ENCODE data around the gene PRKAA1. TPM values are rescaled to one million over a fixed set of nuclear protein-coding genes. Genes with fewer than 3 reads are reported as not detected.
A peak's percentile ranks its signal among the peaks of the same experiment; 100 is the strongest.
"Not testable (repeated sequence)": the region's sequence is repeated elsewhere in the genome, so short reads cannot be mapped to it uniquely, and the experiment has no call there.

PRKAA1 gene
- total RNA-seq, 1 donor from 2014 or later, result 75.1 TPM

GRCh38 chr5:40797273-40798011, 732 bp downstream of the PRKAA1 start:
- peak; percentile 67 for DNase-seq (ENCODE audit: low spot score, unreplicated experiment)
- H3K36me3 Mint-ChIP-seq (ENCODE audit: insufficient read depth), result peaks cover 9% of the 10 kb centered on the region
- peak overlapping the region; percentile 98 for H3K27ac Mint-ChIP-seq
- H3K9me3 Mint-ChIP-seq (ENCODE audit: low read depth), result no peaks in the 10 kb centered on the region
- peak overlapping the region; percentile 91 for H3K4me3 Mint-ChIP-seq (ENCODE audit: low read depth)
- H3K27me3 Mint-ChIP-seq, result no peaks in the 10 kb centered on the region
- peaks cover 25% of the 10 kb centered on the region for H3K4me1 Mint-ChIP-seq (ENCODE audit: low read depth)
- TF ChIP-seq, protein P1, sequence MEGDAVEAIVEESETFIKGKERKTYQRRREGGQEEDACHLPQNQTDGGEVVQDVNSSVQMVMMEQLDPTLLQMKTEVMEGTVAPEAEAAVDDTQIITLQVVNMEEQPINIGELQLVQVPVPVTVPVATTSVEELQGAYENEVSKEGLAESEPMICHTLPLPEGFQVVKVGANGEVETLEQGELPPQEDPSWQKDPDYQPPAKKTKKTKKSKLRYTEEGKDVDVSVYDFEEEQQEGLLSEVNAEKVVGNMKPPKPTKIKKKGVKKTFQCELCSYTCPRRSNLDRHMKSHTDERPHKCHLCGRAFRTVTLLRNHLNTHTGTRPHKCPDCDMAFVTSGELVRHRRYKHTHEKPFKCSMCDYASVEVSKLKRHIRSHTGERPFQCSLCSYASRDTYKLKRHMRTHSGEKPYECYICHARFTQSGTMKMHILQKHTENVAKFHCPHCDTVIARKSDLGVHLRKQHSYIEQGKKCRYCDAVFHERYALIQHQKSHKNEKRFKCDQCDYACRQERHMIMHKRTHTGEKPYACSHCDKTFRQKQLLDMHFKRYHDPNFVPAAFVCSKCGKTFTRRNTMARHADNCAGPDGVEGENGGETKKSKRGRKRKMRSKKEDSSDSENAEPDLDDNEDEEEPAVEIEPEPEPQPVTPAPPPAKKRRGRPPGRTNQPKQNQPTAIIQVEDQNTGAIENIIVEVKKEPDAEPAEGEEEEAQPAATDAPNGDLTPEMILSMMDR (IDR thresholded peaks at IDR 0.05; ENCODE audit: unreplicated experiment), result no peak

DNA sequence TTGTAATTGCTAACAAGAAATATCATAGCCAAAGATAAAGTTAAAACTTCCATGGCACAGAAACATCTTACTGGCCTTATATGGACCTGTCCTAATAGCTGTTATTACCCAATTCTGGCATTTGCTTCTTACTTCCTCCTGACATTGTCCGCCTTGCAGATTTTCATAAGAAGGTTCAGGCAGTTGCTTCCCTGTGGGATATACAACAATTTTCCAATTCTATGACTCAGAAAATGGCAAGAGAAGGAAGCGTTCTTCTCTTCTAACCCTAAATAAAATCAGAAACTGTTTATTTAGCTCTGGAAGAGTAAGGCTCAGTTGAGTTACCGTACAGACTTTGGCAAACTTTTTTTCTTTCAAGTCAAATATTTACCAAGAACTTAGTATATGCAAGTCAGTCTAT, 1.7 kb downstream of the PRKAA1 start:
- no peaks in the 10 kb centered on the region for H3K9me3 Mint-ChIP-seq (ENCODE audit: low read depth)
- TF ChIP-seq, protein P1 (IDR thresholded peaks at IDR 0.05; ENCODE audit: unreplicated experiment), result no peak
- DNase-seq (ENCODE audit: low spot score, unreplicated experiment), result no peak
- no peak overlapping the region for H3K27ac Mint-ChIP-seq
- peaks cover 27% of the 10 kb centered on the region for H3K4me1 Mint-ChIP-seq (ENCODE audit: low read depth)
- H3K36me3 Mint-ChIP-seq (ENCODE audit: insufficient read depth), result peaks cover 9% of the 10 kb centered on the region
- H3K27me3 Mint-ChIP-seq, result no peaks in the 10 kb centered on the region
- H3K4me3 Mint-ChIP-seq (ENCODE audit: low read depth), result peak overlapping the region; percentile 91

DNA sequence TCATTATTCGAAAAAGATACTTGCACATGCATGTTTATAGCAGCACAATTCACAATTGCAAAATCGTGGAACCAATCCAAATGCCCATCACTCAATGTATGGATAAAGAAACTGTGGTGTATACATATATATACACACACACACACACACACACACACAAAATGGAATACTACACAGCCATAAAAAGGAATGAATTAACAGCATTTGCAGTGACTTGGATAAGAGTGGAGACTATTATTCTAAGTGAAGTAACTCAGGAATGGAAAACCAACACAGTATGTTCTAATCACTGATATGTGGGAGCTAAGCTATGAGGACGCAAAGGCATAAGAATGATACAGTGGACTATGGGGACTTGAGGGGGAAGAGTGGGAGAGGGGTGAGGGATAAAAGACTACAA, 3.3 kb downstream of the PRKAA1 start:
- not testable (repeated sequence) for H3K27me3 Mint-ChIP-seq; H3K36me3 Mint-ChIP-seq (ENCODE audit: insufficient read depth); H3K4me3 Mint-ChIP-seq (ENCODE audit: low read depth); DNase-seq (ENCODE audit: low spot score, unreplicated experiment); H3K9me3 Mint-ChIP-seq (ENCODE audit: low read depth)
- Mint-ChIP-seq H3K27ac (peak overlapping the region; percentile 81), H3K4me1 (ENCODE audit: low read depth) (peaks cover 34% of the 10 kb centered on the region)

- not testable (repeated sequence) for H3K9me3 Mint-ChIP-seq (ENCODE audit: low read depth); H3K36me3 Mint-ChIP-seq (ENCODE audit: insufficient read depth); H3K27me3 Mint-ChIP-seq; H3K4me3 Mint-ChIP-seq (ENCODE audit: low read depth); DNase-seq (ENCODE audit: low spot score, unreplicated experiment); H3K27ac Mint-ChIP-seq
- H3K4me1 Mint-ChIP-seq (ENCODE audit: low read depth), result peaks cover 34% of the 10 kb centered on the region
These were observed 3.8 kb downstream of the PRKAA1 start for GRCh38 chr5:40794340-40794739.

DNA sequence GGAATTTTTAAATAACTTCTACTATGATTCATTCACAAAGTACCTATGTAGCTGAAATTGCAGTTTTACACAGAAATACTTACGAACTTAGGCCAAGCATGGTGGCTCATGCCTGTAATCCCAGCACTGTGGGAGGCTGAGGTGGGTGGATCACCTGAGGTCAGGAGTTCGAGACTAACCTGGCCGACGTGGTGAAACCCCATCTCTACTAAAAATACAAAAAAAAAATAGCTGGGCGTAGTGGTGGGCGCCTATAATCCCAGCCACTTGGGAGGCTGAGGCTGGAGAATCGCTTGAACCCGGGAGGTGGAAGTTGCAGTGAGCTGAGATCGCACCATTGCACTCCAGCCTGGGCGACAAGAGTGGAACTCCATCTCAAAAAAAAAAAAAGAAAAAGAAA, 5.5 kb downstream of the PRKAA1 start:
- not testable (repeated sequence) for H3K27ac Mint-ChIP-seq; H3K4me3 Mint-ChIP-seq (ENCODE audit: low read depth); H3K9me3 Mint-ChIP-seq (ENCODE audit: low read depth); H3K27me3 Mint-ChIP-seq; DNase-seq (ENCODE audit: low spot score, unreplicated experiment)
- Mint-ChIP-seq H3K4me1 (ENCODE audit: low read depth) (peaks cover 29% of the 10 kb centered on the region), H3K36me3 (ENCODE audit: insufficient read depth) (peaks cover 23% of the 10 kb centered on the region)

DNA sequence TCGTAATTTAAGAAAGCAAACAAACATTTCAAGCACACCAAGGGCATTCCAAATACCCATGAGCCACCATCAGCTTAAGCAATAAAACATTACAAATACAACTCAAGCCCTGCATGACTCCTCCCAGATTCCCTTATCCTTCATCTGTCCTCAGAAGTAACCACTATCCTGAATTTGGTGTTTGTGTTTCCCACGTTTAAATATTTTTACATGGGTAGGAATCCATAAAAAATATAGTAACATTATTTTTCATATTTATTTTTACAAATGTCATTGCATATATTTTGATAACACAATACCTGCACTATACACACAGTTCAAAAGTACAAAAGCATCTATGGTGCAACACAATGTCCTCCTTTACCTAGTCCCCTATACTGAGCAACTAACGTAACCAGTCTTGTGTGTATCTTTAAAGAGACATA, 6.4 kb downstream of the PRKAA1 start:
- H3K9me3 Mint-ChIP-seq (ENCODE audit: low read depth), result peaks cover 10% of the 10 kb centered on the region
- no peak overlapping the region for H3K4me3 Mint-ChIP-seq (ENCODE audit: low read depth)
- no peak for DNase-seq (ENCODE audit: low spot score, unreplicated experiment)
- TF ChIP-seq, protein P1 (IDR thresholded peaks at IDR 0.05; ENCODE audit: unreplicated experiment), result no peak
- no peak overlapping the region for H3K27ac Mint-ChIP-seq
- H3K4me1 Mint-ChIP-seq (ENCODE audit: low read depth), result peaks cover 27% of the 10 kb centered on the region
- H3K36me3 Mint-ChIP-seq (ENCODE audit: insufficient read depth), result peaks cover 27% of the 10 kb centered on the region
- no peaks in the 10 kb centered on the region for H3K27me3 Mint-ChIP-seq
